ENCODE data around the gene CDH7. TPM values are rescaled to one million over a fixed set of nuclear protein-coding genes. Genes with fewer than 3 reads are reported as not detected.

CDH7 gene
- total RNA-seq, 1 experiment from 2014 or later: 7.8 TPM

DNA sequence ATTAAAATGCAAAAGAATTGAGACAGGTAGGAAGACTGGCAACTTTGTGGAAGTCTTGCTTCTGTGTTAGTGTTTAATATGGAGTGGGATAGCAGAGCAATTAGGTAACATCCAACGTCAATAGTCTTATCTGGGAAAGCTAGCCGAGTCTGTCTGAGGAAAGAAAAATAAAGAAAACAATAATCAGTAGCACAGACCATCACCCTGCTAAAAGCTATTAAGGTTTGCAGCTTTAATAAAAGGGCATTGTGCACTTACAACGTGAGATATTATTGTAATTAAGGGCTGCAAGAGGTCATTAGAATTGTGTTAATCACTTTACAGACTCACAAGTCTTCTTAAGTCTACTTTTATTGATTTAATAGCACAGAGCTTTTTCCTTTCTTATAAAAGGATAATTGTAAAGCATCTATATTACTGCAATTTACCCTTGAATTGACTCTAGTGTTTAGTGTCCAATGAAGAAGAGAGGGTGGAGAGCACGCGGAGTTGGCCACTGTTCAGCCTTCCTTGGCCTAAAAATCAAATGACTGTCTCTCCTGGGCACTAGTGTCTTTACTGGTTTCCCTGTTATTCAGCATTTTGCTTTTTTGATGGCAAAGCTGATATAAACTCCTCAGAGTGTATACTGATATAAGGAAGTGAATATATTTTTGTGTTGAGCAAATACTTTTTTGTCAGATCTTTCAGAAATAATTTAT, 2.0 kb downstream of the CDH7 start:
- Histone ChIP-seq H3K27me3 (no peaks in the 10 kb centered on the region), H3K27ac (peak overlapping the region; percentile 55), H3K4me1 (peaks cover 40% of the 10 kb centered on the region), H3K4me3 (peak overlapping the region; percentile 64), H3K9me3 (replicated peaks) (no peaks in the 10 kb centered on the region), H3K36me3 (no peaks in the 10 kb centered on the region)
- peak in 1 of 2 experiments; percentile 7 for DNase-seq

DNA sequence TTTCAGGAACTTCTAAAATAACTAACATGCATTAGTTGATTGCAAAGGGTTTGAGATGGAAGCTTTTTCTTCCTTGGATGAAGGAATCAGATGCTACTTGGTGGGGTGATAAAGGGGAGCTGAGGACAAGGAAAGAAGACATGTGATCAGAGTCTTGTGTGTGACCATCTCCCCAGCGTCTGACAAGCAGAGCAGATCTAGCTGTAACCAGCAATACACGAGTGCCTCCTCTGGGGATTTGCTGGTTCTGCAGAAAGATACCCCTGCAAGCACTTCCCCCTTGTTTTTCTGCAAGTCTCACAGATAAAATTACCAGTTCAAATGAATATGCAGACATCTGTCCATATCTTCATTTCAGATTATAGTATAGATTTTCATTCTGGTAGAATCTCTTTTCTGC, 2.7 kb downstream of the CDH7 start:
- Histone ChIP-seq H3K9me3 (replicated peaks) (no peaks in the 10 kb centered on the region), H3K27me3 (no peaks in the 10 kb centered on the region), H3K27ac (peak overlapping the region; percentile 55), H3K36me3 (no peaks in the 10 kb centered on the region), H3K4me3 (peak overlapping the region; percentile 64), H3K4me1 (peaks cover 36% of the 10 kb centered on the region)
- peak; percentile 75 to 84 for DNase-seq

DNA sequence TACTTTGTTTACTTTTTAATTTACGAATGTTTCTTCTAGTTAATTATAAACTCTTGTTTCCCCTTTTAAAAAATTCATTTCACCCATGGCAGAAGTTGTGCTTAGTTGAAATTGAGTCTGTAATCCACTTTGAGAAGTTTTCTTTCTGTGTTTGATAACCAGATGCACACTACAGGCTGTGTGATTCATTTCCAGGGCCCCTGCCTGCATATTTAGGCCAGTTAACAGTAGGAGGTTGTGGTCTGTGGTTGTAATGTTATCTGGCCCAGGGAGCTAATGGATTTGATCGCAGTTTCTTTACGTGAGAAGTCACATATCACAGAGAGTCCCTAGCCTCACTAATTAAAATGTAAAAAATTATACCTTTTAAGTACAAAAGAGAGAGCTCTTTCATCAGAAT, 3.3 kb downstream of the CDH7 start:
- no peaks in the 10 kb centered on the region for H3K9me3 ChIP-seq (replicated peaks)
- peak overlapping the region; percentile 55 for H3K27ac ChIP-seq
- no peaks in the 10 kb centered on the region for H3K27me3 ChIP-seq
- peak overlapping the region; percentile 13 for H3K4me3 ChIP-seq
- H3K4me1 ChIP-seq: peaks cover 34% of the 10 kb centered on the region
- H3K36me3 ChIP-seq: no peaks in the 10 kb centered on the region
- DNase-seq: peak; percentile 77 to 89

DNA sequence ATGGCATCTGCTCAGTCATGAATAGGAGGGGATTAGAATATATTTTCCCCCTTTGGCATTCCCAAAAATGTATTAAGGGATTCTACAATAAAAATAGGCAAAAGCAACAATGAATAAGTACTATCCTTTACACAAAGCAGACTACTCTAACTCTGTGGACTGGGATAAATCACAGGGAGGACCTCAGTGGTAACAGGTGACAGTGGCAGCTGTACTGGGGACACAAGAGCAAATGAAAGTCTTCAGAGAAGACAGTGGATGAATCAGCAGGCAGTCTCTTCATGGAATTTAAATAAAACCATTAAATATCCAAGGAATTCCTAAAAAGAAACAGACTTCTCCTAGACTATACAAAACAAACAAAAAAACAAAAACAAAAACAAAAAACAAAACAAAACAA, 4.8 kb downstream of the CDH7 start:
- no peak overlapping the region for H3K4me3 ChIP-seq
- no peaks in the 10 kb centered on the region for H3K27me3 ChIP-seq
- H3K36me3 ChIP-seq: no peaks in the 10 kb centered on the region
- DNase-seq: peak; percentile 61 to 77
- H3K9me3 ChIP-seq (replicated peaks): no peaks in the 10 kb centered on the region
- H3K27ac ChIP-seq: peak overlapping the region; percentile 55
- peaks cover 34% of the 10 kb centered on the region for H3K4me1 ChIP-seq

DNA sequence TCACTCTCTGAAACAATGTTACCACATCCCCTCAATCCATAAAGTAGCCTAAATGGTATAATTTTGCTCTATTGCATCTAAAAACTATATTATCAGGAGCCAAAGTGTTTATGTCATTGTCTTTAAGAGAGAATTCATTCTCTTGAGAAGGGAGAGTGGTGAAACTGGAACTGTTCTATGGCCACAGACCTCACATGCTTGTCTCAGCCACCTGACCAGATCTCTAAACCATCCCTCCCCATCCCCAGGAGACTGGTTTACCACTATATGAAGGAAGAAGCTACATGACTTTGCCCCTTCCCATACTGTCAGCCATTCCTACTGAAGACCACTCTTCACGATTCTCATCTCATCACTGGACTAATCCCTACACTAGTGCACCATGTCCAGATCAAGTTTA, 9.6 kb downstream of the CDH7 start:
- H3K36me3 ChIP-seq: no peaks in the 10 kb centered on the region
- H3K27ac ChIP-seq: no peak overlapping the region
- no peak overlapping the region for H3K4me3 ChIP-seq
- DNase-seq: no peak
- H3K4me1 ChIP-seq: peaks cover 31% of the 10 kb centered on the region
- H3K9me3 ChIP-seq (replicated peaks): no peaks in the 10 kb centered on the region
- no peaks in the 10 kb centered on the region for H3K27me3 ChIP-seq

DNA sequence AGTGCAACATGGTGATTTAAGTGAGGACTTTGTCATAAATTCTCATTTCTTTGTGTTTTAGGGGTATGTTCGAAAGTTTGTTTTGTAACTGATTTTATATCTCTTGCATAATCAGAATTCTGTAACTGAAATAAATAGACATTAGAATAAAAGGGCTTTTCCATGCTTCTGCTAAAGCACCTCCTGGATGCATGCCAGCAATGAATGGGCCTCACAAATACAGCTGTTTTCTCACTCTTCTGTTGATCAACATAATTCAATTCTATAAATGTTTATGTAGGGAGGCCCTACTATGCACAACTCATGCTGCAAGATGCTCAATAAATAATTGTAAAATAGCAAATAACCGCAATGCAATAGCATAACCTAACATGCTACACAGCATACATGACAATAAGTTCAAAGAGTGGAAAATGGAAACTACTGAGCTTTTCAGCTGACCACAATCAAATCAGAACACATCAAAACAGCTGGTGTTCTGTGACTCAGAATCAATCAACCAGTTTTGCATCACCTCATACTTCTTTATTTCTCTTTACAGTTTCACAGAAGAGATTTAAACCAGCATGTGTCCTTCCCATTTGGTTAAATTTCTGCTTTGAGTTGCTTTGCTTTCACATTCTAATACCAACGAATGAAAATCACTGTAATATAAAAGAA, 11.0 kb downstream of the CDH7 start:
- no peaks in the 10 kb centered on the region for H3K27me3 ChIP-seq
- peaks cover 18% of the 10 kb centered on the region for H3K4me1 ChIP-seq
- no peaks in the 10 kb centered on the region for H3K36me3 ChIP-seq
- DNase-seq: peak; percentile 38 to 68
- H3K9me3 ChIP-seq (replicated peaks): no peaks in the 10 kb centered on the region
- H3K4me3 ChIP-seq: no peak overlapping the region
- peak overlapping the region; percentile 21; the same call in 1 of the 2 replicates for H3K27ac ChIP-seq

DNA sequence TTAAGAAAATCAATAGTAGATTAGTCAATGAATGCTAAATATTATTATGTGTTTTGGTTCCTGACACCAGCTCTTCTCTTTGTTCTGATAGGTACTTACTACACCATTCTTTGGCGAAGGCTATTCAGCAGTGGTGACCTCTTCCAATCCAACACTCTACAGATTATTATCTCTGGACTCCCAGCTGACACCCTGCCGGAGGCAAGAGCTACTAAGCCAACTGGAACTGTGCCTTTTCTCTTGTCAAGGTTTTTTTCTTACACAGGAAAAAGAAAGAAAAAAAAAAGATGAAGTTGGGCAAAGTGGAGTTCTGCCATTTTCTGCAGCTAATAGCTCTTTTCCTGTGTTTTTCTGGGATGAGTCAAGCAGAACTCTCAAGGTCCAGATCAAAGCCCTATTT, 11.7 kb downstream of the CDH7 start:
- Histone ChIP-seq H3K4me3 (no peak overlapping the region), H3K36me3 (no peaks in the 10 kb centered on the region), H3K27ac (peak overlapping the region; percentile 21; the same call in 1 of the 2 replicates), H3K4me1 (peaks cover 15% of the 10 kb centered on the region), H3K27me3 (no peaks in the 10 kb centered on the region), H3K9me3 (replicated peaks) (no peaks in the 10 kb centered on the region)
- peak; percentile 59 to 68 for DNase-seq

DNA sequence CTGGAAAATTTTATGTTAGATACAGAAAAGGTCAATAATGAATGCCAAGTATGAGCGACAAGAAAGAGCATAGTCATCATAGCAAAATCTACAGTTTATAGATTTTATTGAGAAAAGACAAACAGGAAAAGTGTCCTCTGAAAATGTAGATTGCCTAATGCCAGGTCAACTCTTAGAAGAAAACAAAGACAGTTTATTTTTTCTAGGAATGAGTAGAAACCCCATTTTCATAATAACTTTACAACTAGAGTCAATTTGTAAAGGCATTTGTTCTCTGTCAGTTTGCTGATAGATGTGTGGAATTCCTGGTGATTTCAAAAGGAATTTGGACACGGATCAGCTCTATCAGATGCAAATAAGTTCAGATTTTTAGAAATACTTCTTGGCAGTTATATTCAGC, 16.6 kb downstream of the CDH7 start:
- H3K36me3 ChIP-seq: no peaks in the 10 kb centered on the region
- H3K27me3 ChIP-seq: no peaks in the 10 kb centered on the region
- H3K4me1 ChIP-seq: peaks cover 5% of the 10 kb centered on the region; the same call in 1 of the 2 replicates
- no peak for DNase-seq
- H3K9me3 ChIP-seq (replicated peaks): no peaks in the 10 kb centered on the region
- no peak overlapping the region for H3K4me3 ChIP-seq
- H3K27ac ChIP-seq: no peak overlapping the region

DNA sequence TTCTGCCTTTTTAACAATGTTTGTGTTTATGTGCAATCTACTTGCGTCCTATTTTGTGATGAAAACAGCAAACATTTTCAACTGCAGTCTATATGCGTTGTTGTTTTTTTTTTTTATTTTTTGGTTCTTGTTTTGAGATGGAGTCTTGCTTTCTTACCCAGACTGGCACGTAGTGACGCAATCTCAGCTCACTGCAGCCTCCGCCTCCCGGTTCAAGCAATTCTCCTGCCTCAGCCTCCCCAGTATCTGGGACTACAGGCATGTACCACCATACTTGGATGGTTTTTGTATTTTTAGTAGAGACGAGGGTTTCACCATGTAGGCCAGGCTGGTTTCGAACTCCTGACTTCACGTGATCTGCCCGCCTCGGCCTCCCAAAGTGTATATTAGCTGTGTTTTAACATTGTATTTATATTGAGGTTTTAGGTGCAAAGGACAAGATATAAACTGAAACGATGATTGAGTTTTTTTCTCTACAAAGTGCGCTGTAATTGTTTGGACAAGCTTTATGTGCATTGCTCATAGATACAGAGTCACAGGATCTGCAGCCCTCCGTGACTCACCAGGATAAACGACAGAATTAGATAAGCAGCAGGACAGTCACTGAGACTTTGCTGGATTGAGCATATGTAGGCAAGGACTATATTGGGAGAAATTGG, 17.4 kb downstream of the CDH7 start:
- Histone ChIP-seq H3K4me1 (no peaks in the 10 kb centered on the region), H3K36me3 (no peaks in the 10 kb centered on the region), H3K4me3 (no peak overlapping the region), H3K9me3 (replicated peaks) (no peaks in the 10 kb centered on the region), H3K27ac (no peak overlapping the region), H3K27me3 (no peaks in the 10 kb centered on the region)
- no peak for DNase-seq

DNA sequence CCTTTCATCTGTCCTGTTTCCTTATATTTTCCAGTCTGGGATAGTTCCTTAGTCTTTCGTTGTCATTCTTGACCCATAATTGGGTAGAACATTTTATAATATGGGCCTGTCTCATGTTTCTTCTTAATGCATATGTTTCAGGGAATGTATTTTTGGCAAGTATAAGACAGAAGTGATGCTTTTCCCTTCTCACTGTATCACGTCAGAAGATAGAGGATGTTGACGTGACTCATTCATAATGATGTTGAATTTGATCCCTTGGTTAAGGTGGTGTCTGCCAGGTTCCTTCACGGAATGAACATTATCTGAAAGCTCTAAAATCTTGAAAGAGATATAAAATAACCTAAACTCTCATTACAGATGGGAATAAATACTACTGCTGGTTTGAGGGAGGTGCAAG, 18.8 kb downstream of the CDH7 start:
- DNase-seq: no peak
- no peak overlapping the region for H3K4me3 ChIP-seq
- H3K27me3 ChIP-seq: no peaks in the 10 kb centered on the region
- no peaks in the 10 kb centered on the region for H3K9me3 ChIP-seq (replicated peaks)
- H3K36me3 ChIP-seq: no peaks in the 10 kb centered on the region
- no peak overlapping the region for H3K27ac ChIP-seq
- no peaks in the 10 kb centered on the region for H3K4me1 ChIP-seq

DNA sequence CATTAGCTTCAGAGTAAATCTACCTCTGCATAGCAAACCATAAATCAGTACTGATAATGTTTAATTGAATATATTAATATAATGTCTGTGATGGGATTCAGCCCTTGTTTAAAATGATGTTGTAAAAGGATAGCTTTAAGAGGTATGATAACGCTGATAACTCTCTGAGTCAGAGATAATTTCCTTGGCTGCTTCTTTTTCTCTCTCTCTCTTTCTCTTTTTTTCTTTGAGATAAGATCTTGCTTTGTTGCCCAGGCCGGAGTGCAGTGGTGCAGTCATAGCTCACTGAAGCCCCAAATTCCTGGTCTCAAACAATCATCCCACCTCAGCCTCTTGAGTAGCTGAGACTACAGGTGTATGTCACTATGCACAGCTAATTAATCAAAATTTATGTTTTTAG, 35.7 kb downstream of the CDH7 start:
- Histone ChIP-seq H3K9me3 (replicated peaks) (no peaks in the 10 kb centered on the region), H3K4me3 (no peak overlapping the region)

DNA sequence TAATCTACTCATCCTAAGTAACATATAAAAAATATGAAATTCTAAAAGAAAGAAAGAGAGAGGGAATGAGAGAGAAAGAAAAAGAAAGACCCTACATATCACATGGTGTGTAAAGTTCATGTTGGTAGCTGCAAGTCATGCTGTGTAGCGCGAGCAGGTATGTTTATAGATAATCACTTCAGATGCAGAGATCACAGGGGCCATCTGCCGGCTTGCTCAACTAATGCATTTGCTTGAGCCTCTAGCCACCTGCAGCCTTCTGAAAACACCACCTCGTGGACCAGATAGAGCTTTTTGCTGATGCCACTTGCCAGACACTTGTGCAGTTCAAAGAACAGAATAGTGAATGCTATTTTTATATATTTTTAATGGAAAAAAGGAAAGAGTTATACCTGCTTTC, 37.6 kb downstream of the CDH7 start:
- DNase-seq: no peak
- no peaks in the 10 kb centered on the region for H3K36me3 ChIP-seq
- H3K4me1 ChIP-seq: no peaks in the 10 kb centered on the region
- no peak overlapping the region for H3K4me3 ChIP-seq
- no peaks in the 10 kb centered on the region for H3K27me3 ChIP-seq
- no peak overlapping the region for H3K27ac ChIP-seq
- no peaks in the 10 kb centered on the region for H3K9me3 ChIP-seq (replicated peaks)

More for the DNA sequence above, 35.7 kb downstream of the CDH7 start:
- DNase-seq: no peak
- Histone ChIP-seq H3K4me1 (no peaks in the 10 kb centered on the region), H3K27ac (no peak overlapping the region), H3K27me3 (no peaks in the 10 kb centered on the region), H3K36me3 (no peaks in the 10 kb centered on the region)

DNA sequence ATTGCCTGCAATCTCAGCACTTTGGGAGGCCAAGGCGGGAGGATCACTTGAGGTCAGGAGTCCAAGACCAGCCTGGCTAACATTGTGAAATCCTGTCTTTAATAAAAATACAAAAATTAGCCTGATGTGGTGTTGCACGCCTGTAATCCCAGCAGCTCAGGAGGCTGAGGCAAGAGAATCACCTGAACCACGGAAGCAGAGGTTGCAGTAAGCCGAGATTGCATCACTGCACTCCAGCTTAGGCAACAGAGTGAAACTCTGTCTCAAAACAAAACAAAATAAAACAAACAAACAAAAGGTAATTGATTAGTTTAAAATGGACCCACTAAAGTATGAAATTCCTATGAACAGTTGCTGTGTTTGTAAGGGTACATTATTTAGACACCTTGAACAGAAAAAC, 39.8 kb downstream of the CDH7 start:
- Histone ChIP-seq H3K36me3 (no peaks in the 10 kb centered on the region), H3K27me3 (no peaks in the 10 kb centered on the region), H3K27ac (no peak overlapping the region), H3K4me3 (no peak overlapping the region), H3K4me1 (no peaks in the 10 kb centered on the region), H3K9me3 (replicated peaks) (no peaks in the 10 kb centered on the region)
- DNase-seq: no peak

DNA sequence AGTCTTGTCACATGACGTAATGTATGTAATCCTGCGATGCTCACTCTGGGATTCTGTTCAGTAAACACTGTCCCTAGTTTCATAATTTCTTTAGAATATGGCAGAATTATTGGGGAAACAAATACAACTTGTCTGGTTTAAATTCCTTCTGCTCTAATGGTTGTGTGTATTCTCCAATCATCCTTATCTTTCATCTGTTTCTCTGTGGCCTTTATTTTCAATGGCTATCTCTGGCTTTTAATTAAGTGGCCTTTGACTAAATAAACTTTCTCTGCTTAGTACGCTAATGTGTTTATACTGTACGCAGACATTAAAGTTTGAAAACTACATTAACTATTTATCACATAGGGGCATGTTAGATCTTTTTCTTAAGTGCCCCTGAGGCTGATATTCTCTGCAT, 40.9 kb downstream of the CDH7 start:
- no peaks in the 10 kb centered on the region for H3K36me3 ChIP-seq
- H3K4me1 ChIP-seq: no peaks in the 10 kb centered on the region

DNA sequence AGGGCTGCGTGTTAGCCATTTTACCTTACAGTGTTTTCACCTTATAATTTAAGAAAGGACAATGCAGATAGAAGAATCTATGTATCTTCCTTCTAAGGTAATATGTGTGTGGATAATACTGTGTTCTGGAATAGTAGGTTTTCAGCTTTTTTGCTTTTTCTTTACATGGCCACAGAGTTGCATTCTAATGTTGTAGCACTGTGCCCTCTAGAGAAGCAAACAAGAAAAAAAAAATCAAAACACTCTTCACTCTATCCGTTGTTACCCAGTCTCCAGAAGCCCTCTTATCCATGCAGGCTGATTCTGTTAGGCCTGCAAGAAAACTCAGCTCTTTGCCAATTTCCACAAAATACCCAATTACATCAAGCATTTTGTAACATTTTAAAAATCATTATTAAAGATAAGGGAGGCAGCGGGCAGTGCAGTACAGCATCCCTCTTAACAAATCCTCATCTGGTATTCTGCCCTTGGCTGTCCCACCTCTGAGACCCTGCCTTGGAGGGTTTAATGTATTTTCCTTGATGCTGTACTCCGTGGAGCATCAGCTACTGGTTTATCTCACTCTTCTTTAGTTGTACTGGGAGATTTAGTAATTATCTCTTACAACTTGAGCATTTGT, 41.8 kb downstream of the CDH7 start:
- no peaks in the 10 kb centered on the region for H3K36me3 ChIP-seq
- no peaks in the 10 kb centered on the region for H3K27me3 ChIP-seq

More for the DNA sequence above, 40.9 kb downstream of the CDH7 start:
- no peaks in the 10 kb centered on the region for H3K9me3 ChIP-seq (replicated peaks)
- H3K27me3 ChIP-seq: no peaks in the 10 kb centered on the region
- no peak overlapping the region for H3K4me3 ChIP-seq
- DNase-seq: no peak
- H3K27ac ChIP-seq: no peak overlapping the region

More for the DNA sequence above, 41.8 kb downstream of the CDH7 start:
- Histone ChIP-seq H3K4me1 (no peaks in the 10 kb centered on the region), H3K4me3 (no peak overlapping the region), H3K27ac (no peak overlapping the region), H3K9me3 (replicated peaks) (no peaks in the 10 kb centered on the region)
- DNase-seq: no peak
